ENCODE measurements around the gene ARHGEF16. TPM values are rescaled to one million over a fixed set of nuclear protein-coding genes. Genes with fewer than 3 reads are reported as not detected.

Gene ARHGEF16
- total RNA-seq, 1 donor from 2014 or later: 4.1 TPM

- H3K4me1 Mint-ChIP-seq (ENCODE audit: low read depth, unreplicated experiment): peaks cover 1% of the 10 kb centered on the region
- no peaks in the 10 kb centered on the region for H3K79me2 ChIP-seq (ENCODE audit: insufficient read depth, low read length)
- no peaks in the 10 kb centered on the region for H3K4me1 ChIP-seq (ENCODE audit: insufficient read depth, low read length)
- no peak overlapping the region for H3K9ac ChIP-seq (ENCODE audit: low read length)
- H3K27ac Mint-ChIP-seq (ENCODE audit: unreplicated experiment): no peak overlapping the region
- peaks cover 5% of the 10 kb centered on the region for H3K9me3 Mint-ChIP-seq (ENCODE audit: unreplicated experiment)
- FAIRE-seq (no peak), DNase-seq (ENCODE audit: low read depth) (no peak)
- H3K36me3 Mint-ChIP-seq (ENCODE audit: low read depth, unreplicated experiment): peaks cover 1% of the 10 kb centered on the region
- peaks cover 3% of the 10 kb centered on the region for H3K27me3 ChIP-seq (ENCODE audit: insufficient read depth, low read length)
- H3K4me3 ChIP-seq (ENCODE audit: insufficient read depth, low read depth, low read length): no peak overlapping the region
- no peak overlapping the region for H2AFZ ChIP-seq (ENCODE audit: low read depth, low read length)
- H3K36me3 ChIP-seq (ENCODE audit: insufficient read depth, low read length): no peaks in the 10 kb centered on the region
- H3K4me2 ChIP-seq (ENCODE audit: low read length): no peak overlapping the region
- no peaks in the 10 kb centered on the region for H4K20me1 ChIP-seq (ENCODE audit: insufficient read depth, low read length)
- no peak overlapping the region for H3K27ac ChIP-seq (ENCODE audit: low read depth, low read length)
- peaks cover 16% of the 10 kb centered on the region for H3K27me3 Mint-ChIP-seq (ENCODE audit: low read depth, unreplicated experiment)
- TF ChIP-seq CTCF (IDR thresholded peaks at IDR 0.05; ENCODE audit: insufficient read depth, low read depth, low read length) (peak; percentile 61), EZH2 (IDR thresholded peaks at IDR 0.05; ENCODE audit: insufficient read depth, low read length) (no peak)
- no peak overlapping the region for H3K4me3 Mint-ChIP-seq (ENCODE audit: unreplicated experiment)
- peaks cover 9% of the 10 kb centered on the region for H3K9me3 ChIP-seq (ENCODE audit: insufficient read depth, low read depth, low read length)
Measured at GRCh38 chr1:3483801-3484444, 29.5 kb downstream of the ARHGEF16 start.

GRCh38 chr1:3485016-3485415, 30.6 kb downstream of the ARHGEF16 start:
- no peak overlapping the region for H3K9ac ChIP-seq (ENCODE audit: low read length)
- Mint-ChIP-seq H3K4me1 (ENCODE audit: low read depth, unreplicated experiment) (peaks cover 1% of the 10 kb centered on the region), H3K4me3 (ENCODE audit: unreplicated experiment) (no peak overlapping the region), H3K9me3 (ENCODE audit: unreplicated experiment) (peaks cover 7% of the 10 kb centered on the region), H3K27ac (ENCODE audit: unreplicated experiment) (no peak overlapping the region), H3K27me3 (ENCODE audit: low read depth, unreplicated experiment) (peaks cover 18% of the 10 kb centered on the region), H3K36me3 (ENCODE audit: low read depth, unreplicated experiment) (peaks cover 1% of the 10 kb centered on the region)
- no peak overlapping the region for H3K27ac ChIP-seq (ENCODE audit: low read depth, low read length)
- H3K9me3 ChIP-seq (ENCODE audit: insufficient read depth, low read depth, low read length): peaks cover 12% of the 10 kb centered on the region
- H3K79me2 ChIP-seq (ENCODE audit: insufficient read depth, low read length): no peaks in the 10 kb centered on the region
- no peak overlapping the region for H2AFZ ChIP-seq (ENCODE audit: low read depth, low read length)
- no peaks in the 10 kb centered on the region for H3K36me3 ChIP-seq (ENCODE audit: insufficient read depth, low read length)
- no peak overlapping the region for H3K4me3 ChIP-seq (ENCODE audit: insufficient read depth, low read depth, low read length)
- H3K27me3 ChIP-seq (ENCODE audit: insufficient read depth, low read length): peaks cover 3% of the 10 kb centered on the region
- DNase-seq (ENCODE audit: low read depth): no peak
- FAIRE-seq: no peak
- no peaks in the 10 kb centered on the region for H4K20me1 ChIP-seq (ENCODE audit: insufficient read depth, low read length)
- TF ChIP-seq EZH2 (IDR thresholded peaks at IDR 0.05; ENCODE audit: insufficient read depth, low read length) (no peak), CTCF (IDR thresholded peaks at IDR 0.05; ENCODE audit: insufficient read depth, low read depth, low read length) (no peak)
- no peaks in the 10 kb centered on the region for H3K4me1 ChIP-seq (ENCODE audit: insufficient read depth, low read length)
- no peak overlapping the region for H3K4me2 ChIP-seq (ENCODE audit: low read length)

- no peak for FAIRE-seq
- H3K79me2 ChIP-seq (ENCODE audit: insufficient read depth, low read length): no peaks in the 10 kb centered on the region
- H3K4me1 Mint-ChIP-seq (ENCODE audit: low read depth, unreplicated experiment): peaks cover 1% of the 10 kb centered on the region
Measured at GRCh38 chr1:3488432-3488831, 34.0 kb downstream of the ARHGEF16 start.

More at GRCh38 chr1:3488432-3488831, 34.0 kb downstream of the ARHGEF16 start:
- Histone ChIP-seq H2AFZ (ENCODE audit: low read depth, low read length) (no peak overlapping the region), H3K27ac (ENCODE audit: low read depth, low read length) (no peak overlapping the region), H4K20me1 (ENCODE audit: insufficient read depth, low read length) (no peaks in the 10 kb centered on the region), H3K4me3 (ENCODE audit: insufficient read depth, low read depth, low read length) (no peak overlapping the region), H3K4me1 (ENCODE audit: insufficient read depth, low read length) (peaks cover 2% of the 10 kb centered on the region), H3K9ac (ENCODE audit: low read length) (no peak overlapping the region), H3K27me3 (ENCODE audit: insufficient read depth, low read length) (peaks cover 3% of the 10 kb centered on the region), H3K4me2 (ENCODE audit: low read length) (no peak overlapping the region), H3K9me3 (ENCODE audit: insufficient read depth, low read depth, low read length) (peaks cover 12% of the 10 kb centered on the region), H3K36me3 (ENCODE audit: insufficient read depth, low read length) (no peaks in the 10 kb centered on the region)
- no peak overlapping the region for H3K27ac Mint-ChIP-seq (ENCODE audit: unreplicated experiment)
- no peak for TF ChIP-seq EZH2 (IDR thresholded peaks at IDR 0.05; ENCODE audit: insufficient read depth, low read length)
- no peak for TF ChIP-seq CTCF (IDR thresholded peaks at IDR 0.05; ENCODE audit: insufficient read depth, low read depth, low read length)
- H3K27me3 Mint-ChIP-seq (ENCODE audit: low read depth, unreplicated experiment): peaks cover 18% of the 10 kb centered on the region
- H3K9me3 Mint-ChIP-seq (ENCODE audit: unreplicated experiment): peaks cover 7% of the 10 kb centered on the region
- no peak overlapping the region for H3K4me3 Mint-ChIP-seq (ENCODE audit: unreplicated experiment)
- peaks cover 1% of the 10 kb centered on the region for H3K36me3 Mint-ChIP-seq (ENCODE audit: low read depth, unreplicated experiment)
- DNase-seq (ENCODE audit: low read depth): no peak
